ENCODE measurements around the gene CKAP5.

The CKAP5 gene

DNA sequence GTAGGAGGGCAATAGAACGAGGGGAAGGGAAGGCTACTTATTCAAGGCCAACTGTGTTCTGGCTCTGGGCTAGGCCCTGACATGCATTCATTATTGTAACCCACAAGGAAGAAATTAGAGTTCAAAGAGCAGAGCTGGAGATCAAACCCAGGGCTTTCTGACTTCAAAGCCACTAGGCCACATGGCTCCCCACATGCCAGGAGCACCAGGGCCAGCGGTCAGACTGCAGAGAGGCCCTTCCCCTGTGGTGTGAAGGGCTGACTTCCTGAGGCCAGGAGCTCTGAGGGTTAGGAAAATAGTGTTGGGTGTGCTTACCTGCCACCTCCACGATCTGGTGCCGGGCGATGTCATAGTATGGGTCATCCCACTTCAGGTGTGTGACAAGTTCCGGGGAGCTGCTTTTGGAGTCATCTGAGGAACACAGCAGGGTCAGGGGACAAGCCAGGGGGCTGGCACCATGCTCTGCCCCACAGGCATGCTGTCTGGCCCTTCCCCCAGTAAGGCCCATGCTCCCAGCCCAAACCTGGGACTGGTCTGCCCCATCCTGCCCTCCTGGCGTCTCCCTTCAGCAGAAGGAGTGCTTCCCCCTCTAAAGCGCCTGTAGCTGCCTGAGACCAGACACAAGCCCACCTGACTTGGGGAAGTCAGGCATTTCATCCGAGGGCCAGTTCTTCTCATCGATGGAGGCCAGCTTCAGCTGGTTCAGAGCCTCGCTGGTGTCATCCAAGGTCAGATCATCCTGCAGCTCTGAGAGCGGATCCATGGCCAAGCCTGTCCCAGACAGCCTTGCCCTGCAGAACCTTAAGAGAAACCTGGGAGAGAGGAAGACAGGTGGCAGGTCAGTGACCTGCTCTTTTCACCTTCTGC, 150.5 kb downstream of the CKAP5 start:
- DNase-seq: no peak

DNA sequence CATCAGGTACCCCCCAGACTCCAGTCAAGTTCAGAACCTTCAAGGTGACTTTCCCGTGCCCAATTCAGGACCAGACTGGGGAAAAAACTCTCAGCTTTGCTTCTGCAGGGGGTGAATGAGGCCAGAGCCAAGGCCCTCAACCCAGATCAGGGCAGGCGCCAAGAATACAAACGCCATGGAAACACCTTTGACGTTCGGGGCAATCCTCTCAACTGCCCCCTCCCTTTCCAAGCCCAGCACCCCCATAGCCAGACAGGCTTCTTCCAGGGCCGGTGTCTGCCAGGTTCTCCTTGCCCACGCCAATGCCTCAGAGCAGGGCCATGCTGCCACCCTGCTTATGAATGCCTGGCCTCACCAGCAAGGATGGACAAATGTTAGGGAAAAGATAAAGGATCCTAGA, 151.5 kb downstream of the CKAP5 start:
- no peak for DNase-seq

DNA sequence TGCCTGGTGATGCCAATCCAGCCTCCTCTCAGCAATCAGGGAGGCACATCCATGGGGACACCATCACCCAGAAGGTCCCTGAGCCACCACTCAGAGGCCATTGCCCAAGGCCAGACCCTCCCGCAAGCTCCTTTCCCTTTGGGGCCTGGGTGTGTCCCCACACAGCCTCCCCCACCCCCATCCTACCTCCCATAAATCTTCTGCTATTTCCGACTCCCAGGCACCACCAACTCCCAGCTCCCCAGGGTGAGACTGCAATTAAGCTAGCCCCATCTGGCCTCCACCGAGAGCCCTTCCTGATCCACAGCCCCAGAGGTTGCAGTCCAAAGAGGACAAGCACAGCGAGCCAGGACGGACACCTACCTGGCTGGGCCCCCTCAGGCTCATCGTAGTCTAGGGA, 152.0 kb downstream of the CKAP5 start:
- no peak for DNase-seq

DNA sequence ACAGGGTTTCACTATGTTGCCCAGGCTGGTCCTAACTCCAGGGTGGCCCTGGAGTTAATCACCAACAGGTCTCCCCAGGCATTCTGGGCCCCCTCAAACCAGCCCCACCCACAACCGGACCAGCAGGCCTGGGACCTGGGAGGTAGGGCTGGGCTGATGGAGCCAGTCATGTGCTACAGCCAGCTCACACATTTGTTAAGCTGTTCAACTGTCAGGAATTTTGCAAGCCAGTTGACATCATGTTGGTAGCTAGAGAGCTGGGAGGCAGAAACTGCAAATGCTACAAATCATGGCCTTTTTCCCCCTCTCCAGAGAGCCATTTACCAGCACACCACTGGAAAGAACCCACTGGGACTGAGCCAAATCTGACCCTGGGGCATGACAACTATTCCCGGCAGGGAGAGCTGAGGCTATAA, 152.5 kb downstream of the CKAP5 start:
- DNase-seq: peak; percentile 78

All from NCI-H226 (cell line).